GM12878 (cell line): Measurements from ENCODE around the gene BAX. TPM values are rescaled to one million over a fixed set of nuclear protein-coding genes. Genes with fewer than 3 reads are reported as not detected.

Experiments
- ATAC-seq: fragments of 200-7000 bp; cut with Tn5 transposase; 3 replicates; pipeline ENCODE4 v1.9.1; 2020; ENCODE audit warnings: mild to moderate bottlenecking, moderate library complexity
- BruUV-seq: library from RNA; stranded (reverse); fragments of 400-500 nt; replicated peaks from 2 replicates; lab custom pipeline; 2021; lab: Mats Ljungman, UMichigan
- CTCF ChIA-PET: fragments of 300-600 bp; sonication (Branson Sonifier 250); formaldehyde crosslinking; extraction: SDS; loops from one replicate; lab custom pipeline; 2021; ENCODE audit warnings: inconsistent platforms; lab: Yijun Ruan, JAX
- POLR2A ChIA-PET: fragments of 350-600 bp; formaldehyde crosslinking; extraction: SDS; loops from one replicate; lab custom pipeline; 2021; ENCODE audit warnings: inconsistent platforms; lab: Charles Lee
- RAD21 ChIA-PET: fragments of 300-600 bp; sonication (Branson Sonifier 250); formaldehyde crosslinking; loops from one replicate; lab custom pipeline; 2023; ENCODE audit warnings: antibody characterized with exemption; ENCODE audit not compliant: unreplicated experiment; lab: Charles Lee
- SMC1A ChIA-PET: fragments of 300-600 bp; sonication (Branson Sonifier 250); formaldehyde crosslinking; loops from one replicate; lab custom pipeline; 2023; ENCODE audit not compliant: unreplicated experiment, uncharacterized antibody; lab: Charles Lee
- DNase-seq: peaks from one replicate; pipeline ENCODE4 v3.0.0-alpha.2; 2011; ENCODE audit warnings: low read depth, low spot score
- FAIRE-seq: peaks from 3 replicates; lab custom pipeline; 2011; peaks lifted over from hg19 to GRCh38; lab: Jason Lieb, UNC
- H2AFZ ChIP-seq: 2 replicates; pipeline ENCODE4 v1.6.0; 2011; ENCODE audit warnings: low read depth, low read length, control low read depth; ENCODE audit not compliant: control insufficient read depth
- H3K27ac ChIP-seq: 2 replicates; pipeline ENCODE4 v1.5.1; 2011; ENCODE audit warnings: control low read depth; ENCODE audit not compliant: control insufficient read depth, insufficient read depth
- H3K27me3 ChIP-seq, 2 experiments: replicated peaks in 1 of 2; 2 replicates each; pipeline versions ENCODE4 v1.6.0 to v1.6.1; 2011; ENCODE audit warnings: low read length in 1 of 2; ENCODE audit not compliant: control insufficient read depth in 2 of 2, insufficient read depth in 2 of 2
- H3K36me3 ChIP-seq, 2 experiments: 2 replicates each; pipeline ENCODE4 v1.5.1; 2011; ENCODE audit warnings: low read length in 1 of 2; ENCODE audit not compliant: control insufficient read depth in 2 of 2, insufficient read depth in 2 of 2
- H3K4me1 ChIP-seq: 2 replicates; pipeline ENCODE4 v1.6.1; 2011; ENCODE audit warnings: mild to moderate bottlenecking, low read length, moderate library complexity, mixed read lengths; ENCODE audit not compliant: control insufficient read depth, insufficient read depth
- H3K4me2 ChIP-seq: 2 replicates; pipeline ENCODE4 v1.6.0; 2011; ENCODE audit warnings: control low read depth; ENCODE audit not compliant: control insufficient read depth, insufficient read depth
- H3K4me3 ChIP-seq: fragments of 200-600 bp; sonication (generic); 2 replicates; pipeline ENCODE4 v1.5.1; 2016
- H3K79me2 ChIP-seq: 2 replicates; pipeline ENCODE4 v1.6.0; 2011; ENCODE audit warnings: low read length; ENCODE audit not compliant: control insufficient read depth, insufficient read depth
- H3K9ac ChIP-seq: 2 replicates; pipeline ENCODE4 v1.8.0; 2011; ENCODE audit warnings: low read length, control low read depth, mixed read lengths; ENCODE audit not compliant: control insufficient read depth, insufficient read depth
- H3K9me3 ChIP-seq: replicated peaks from 3 replicates; pipeline ENCODE4 v1.5.1; 2011; ENCODE audit warnings: mild to moderate bottlenecking, low read length; ENCODE audit not compliant: control insufficient read depth, insufficient read depth
- H4K20me1 ChIP-seq: 2 replicates; pipeline ENCODE4 v1.6.0; 2011; ENCODE audit not compliant: control insufficient read depth, insufficient read depth
- ASH2L ChIP-seq: fragments of 300-600, 200-600 bp; sonication (generic); IDR thresholded peaks from 2 replicates; pipeline ENCODE4 v1.6.1; 2017; ENCODE audit warnings: low read depth, mild to moderate bottlenecking, borderline replicate concordance
- ATF2 ChIP-seq: IDR thresholded peaks from 2 replicates; pipeline ENCODE4 v1.6.1; 2012; ENCODE audit warnings: low read length, inconsistent platforms
- CTCF ChIP-seq, 3 experiments: IDR thresholded peaks in 2 of 3; conservative IDR thresholded peaks in 1 of 3; 2 replicates each; pipeline ENCODE4 v1.5.1; 2011; ENCODE audit warnings: low read depth in 3 of 3, low read length in 3 of 3, mild to moderate bottlenecking in 3 of 3, control low read depth in 2 of 3, moderate library complexity in 2 of 3, inconsistent platforms in 1 of 3, mixed read lengths in 1 of 3; ENCODE audit not compliant: control insufficient read depth in 2 of 3, insufficient read depth in 1 of 3; ENCODE audit errors: extremely low read depth in 1 of 3
- DPF2 ChIP-seq: fragments of 450-650 bp; IDR thresholded peaks from 2 replicates; pipeline ENCODE4 v1.6.1; 2017; ENCODE audit warnings: mild to moderate bottlenecking
- MEF2B ChIP-seq: fragments of 450-650 bp; IDR thresholded peaks from 2 replicates; pipeline ENCODE4 v1.6.1; 2018; ENCODE audit warnings: mild to moderate bottlenecking, moderate library complexity; ENCODE audit not compliant: partially characterized antibody, poor library complexity, severe bottlenecking
- POLR2AphosphoS2 ChIP-seq: IDR thresholded peaks from 2 replicates; pipeline ENCODE4 v1.6.1; 2011; ENCODE audit warnings: low read depth, mild to moderate bottlenecking, low read length, improper control_type of control experiment, moderate library complexity
- RAD21 ChIP-seq: IDR thresholded peaks from 2 replicates; pipeline ENCODE4 v1.6.1; 2011; ENCODE audit warnings: mild to moderate bottlenecking, low read depth, low read length, moderate library complexity; ENCODE audit not compliant: insufficient read depth
- SMC3 ChIP-seq: IDR thresholded peaks from 2 replicates; pipeline ENCODE4 v1.6.1; 2011; ENCODE audit warnings: low read length, improper control_type of control experiment, borderline replicate concordance
- SUZ12 ChIP-seq: fragments of 200-600 bp; sonication (generic); IDR thresholded peaks from one replicate; pipeline ENCODE4 v1.6.1; 2018; ENCODE audit warnings: antibody characterized with exemption, mild to moderate bottlenecking; ENCODE audit not compliant: unreplicated experiment
- YY1 ChIP-seq: IDR thresholded peaks from 2 replicates; pipeline ENCODE4 v1.6.1; 2011; ENCODE audit warnings: low read depth, mild to moderate bottlenecking, low read length
- ZNF24 ChIP-seq: fragments of 450-650 bp; IDR thresholded peaks from 2 replicates; pipeline ENCODE4 v1.6.1; 2017; ENCODE audit warnings: antibody characterized with exemption, mild to moderate bottlenecking
- WGBS: methylation state at CpG from one replicate; pipeline ENCODE4 v1.1.6; 2016; ENCODE audit warnings: low lambda C conversion rate; ENCODE audit not compliant: insufficient replicate concordance, insufficient coverage; ENCODE audit errors: missing lambda C conversion rate; 5-methylcytosine and 5-hydroxymethylcytosine counted together
- in situ Hi-C: fragments of 300-500 bp; cut with MboI; formaldehyde crosslinking; loops from 9 replicates; pipeline ENCODE4 v1.14.3; 2018; ENCODE audit warnings: mixed read lengths
- intact Hi-C: fragments of 100-400 bp; cut with micrococcal nuclease; formaldehyde crosslinking; loops from one replicate; pipeline ENCODE4 v1.14.2; 2022; ENCODE audit not compliant: unreplicated experiment
- polyA plus RNA-seq, 11 experiments: library from polyadenylated mRNA; depleted of rRNA in 4 of 11; unstranded in 6 of 11; stranded (reverse) in 5 of 11; fragments of >200 nt; fragmentation: Nextera tagmentation in 4 of 11; fragmentation: Illumina TruSeq in 1 of 11; extraction: Ambion mirVana in 4 of 11; extraction: Trizol in 1 of 11; gene quantifications; 1 replicate in 1 of 11; 2 replicates in 10 of 11; pipeline versions ENCODE4 v1.2.1 to v1.2.3, GENCODE V29; 2011 to 2016; ENCODE audit warnings: inconsistent platforms in 2 of 11, missing spikeins in 2 of 11, low read depth in 1 of 11
- total RNA-seq, 4 experiments: library from RNA; depleted of rRNA in 3 of 4; stranded (reverse); fragments of >200 nt in 3 of 4; fragmentation: Illumina TruSeq in 1 of 4; extraction: Trizol in 1 of 4; gene quantifications; 2 replicates each; pipeline versions ENCODE4 v1.2.1 to v1.2.3, GENCODE V29; 2013 to 2021

BAX gene
- total and polyA plus RNA-seq, 10 of the 15 experiments (the other 5 are each of a cell fraction or from before 2014, with no cell fraction given): 7.2 to 221 (median 137) TPM

DNA sequence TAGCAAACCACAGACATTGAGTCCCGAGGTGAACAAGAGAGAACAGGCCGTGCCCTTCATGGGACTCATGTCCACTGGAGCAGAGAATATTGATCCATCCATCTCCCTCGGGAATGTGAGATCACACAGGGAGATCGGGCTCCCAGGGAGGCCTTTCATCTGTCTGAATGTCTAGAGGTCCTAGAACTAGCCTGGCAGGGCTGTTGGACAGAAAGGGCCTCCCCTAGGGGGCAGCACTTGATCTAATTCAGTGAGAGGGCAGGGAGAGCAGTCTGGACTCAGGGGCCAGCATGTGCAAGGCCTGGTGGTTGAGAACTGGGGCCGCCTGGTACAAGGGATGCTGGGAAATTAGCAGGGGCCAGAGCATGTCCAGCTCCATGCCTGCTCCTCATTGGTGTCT lies 43.3 kb downstream of the BAX start (continued):
- TF ChIP-seq CTCF (IDR thresholded peaks at IDR 0.05 in 2 of 3, conservative IDR thresholded peaks at IDR 0.05 in 1 of 3; ENCODE audit: control insufficient read depth in 2 of 3, extremely low read depth in 1 of 3, insufficient read depth in 1 of 3, low read depth in 3 of 3, low read length in 3 of 3) (peak; percentile 44 to 62 (median 56)), MEF2B (no peak), SUZ12 (no peak)

DNA sequence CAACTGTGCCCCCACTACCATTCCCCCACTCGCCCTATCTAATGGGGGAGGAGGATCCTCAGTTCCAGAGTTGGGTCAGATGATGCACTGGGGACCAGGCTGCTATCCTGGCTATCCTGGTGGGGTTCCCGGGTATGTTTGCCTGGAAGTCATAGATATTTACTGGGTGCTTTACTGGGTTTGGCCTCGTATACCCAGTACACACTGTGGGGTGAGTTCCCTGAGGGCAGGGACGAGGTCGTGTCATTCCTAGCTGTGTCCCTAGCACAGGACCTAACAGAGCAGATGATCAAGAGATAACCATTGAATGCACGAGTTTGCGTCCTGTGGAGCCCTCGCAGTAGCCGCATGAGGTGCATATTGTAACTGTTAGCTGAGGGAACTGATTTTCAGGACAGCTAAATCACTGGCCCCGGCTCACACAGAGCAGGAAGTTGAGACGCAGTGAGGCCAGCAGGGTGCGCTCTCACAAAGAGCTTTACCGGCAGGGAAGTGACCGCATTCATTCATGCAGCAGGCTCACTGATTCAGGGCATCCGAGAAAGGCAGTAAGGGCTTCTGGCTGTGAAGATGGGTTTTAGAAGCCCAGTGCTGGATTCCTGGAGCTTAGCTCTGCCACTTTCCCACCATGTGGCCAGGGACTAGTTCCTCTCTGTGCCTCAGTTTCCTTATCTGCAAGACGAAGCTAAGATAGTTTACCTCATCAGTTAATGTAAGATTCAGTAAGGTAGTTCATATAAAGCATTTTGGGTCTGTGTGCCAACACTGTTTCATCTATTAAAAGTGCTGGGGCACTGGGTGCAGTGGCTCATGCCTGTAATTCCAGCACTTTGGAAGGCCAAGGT lies 45.0 kb downstream of the BAX start:
- peaks cover 16% of the 10 kb centered on the region for H3K79me2 ChIP-seq
- no peaks in the 10 kb centered on the region for H3K4me1 ChIP-seq
- TF ChIP-seq YY1 (no peak), CTCF (IDR thresholded peaks at IDR 0.05 in 2 of 3, conservative IDR thresholded peaks at IDR 0.05 in 1 of 3; ENCODE audit: control insufficient read depth in 2 of 3, extremely low read depth in 1 of 3, insufficient read depth in 1 of 3, low read depth in 3 of 3, low read length in 3 of 3) (peak; percentile 43 to 81 (median 65)), ASH2L (no peak), ATF2 (no peak), DPF2 (no peak), RAD21 (peak; percentile 38), POLR2AphosphoS2 (no peak), SMC3 (peak; percentile 49; the same call in 1 of the 2 replicates), ZNF24 (peak; percentile 77)
- POLR2A ChIA-PET: no interaction called here
- H3K4me2 ChIP-seq: no peak overlapping the region
- no peaks in the 10 kb centered on the region for H3K27me3 ChIP-seq
- H3K36me3 ChIP-seq: peaks cover 4% of the 10 kb centered on the region in 2 experiments
- ATAC-seq (peak; percentile 84), FAIRE-seq (peak; percentile 13), DNase-seq (no peak)
- BruUV-seq: no TSS peak
- in situ Hi-C loops (no loop called here), intact Hi-C loops (no loop called here)
- no peak overlapping the region for H3K9ac ChIP-seq
- SMC1A ChIA-PET: interaction anchor here (0.9 to 1.4 kb wide), 2 partner anchors 199 to 209 kb away, joined by 4 to 6 read pairs; no protein-coding TSS in a partner anchor
- CTCF ChIA-PET: interaction anchor here (0.9 to 3.1 kb wide), 7 partner anchors 8 to 354 kb away, joined by 3 to 16 read pairs (median 4); partner anchors contain the start of gene CA11
- RAD21 ChIA-PET: interaction anchor here (0.6 to 0.9 kb wide), 2 partner anchors 209 to 224 kb away, joined by 3 read pairs; no protein-coding TSS in a partner anchor
- no peak overlapping the region for H2AFZ ChIP-seq
- H3K9me3 ChIP-seq: no peaks in the 10 kb centered on the region
- no peak overlapping the region for H3K27ac ChIP-seq
- no peaks in the 10 kb centered on the region for H4K20me1 ChIP-seq
- WGBS: 43% methylated on average over 16 of the region's 16 CpGs
- no peak overlapping the region for H3K4me3 ChIP-seq
